ENCODE measurements around the gene MYPN. TPM values are rescaled to one million over a fixed set of nuclear protein-coding genes. Genes with fewer than 3 reads are reported as not detected.
"Not testable (repeated sequence)": the region's sequence is repeated elsewhere in the genome, so short reads cannot be mapped to it uniquely, and the experiment has no call there.

Gene MYPN
- total and polyA plus RNA-seq, 2 donors = 0.11 to 0.19 TPM

DNA sequence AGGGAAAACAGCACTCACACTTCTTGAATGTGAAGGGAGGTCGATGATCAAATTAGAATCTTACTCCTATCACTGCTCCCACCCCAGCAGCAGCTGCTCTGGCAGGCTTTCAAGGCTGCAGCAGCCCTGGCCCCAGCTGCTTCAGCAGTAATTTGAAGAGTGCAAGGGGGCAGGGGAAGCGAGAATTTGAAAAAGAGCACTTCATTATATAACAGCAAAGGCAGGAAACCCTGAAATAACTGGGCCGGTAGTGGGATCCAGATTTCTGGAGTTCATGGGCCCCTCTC lies 44.9 kb downstream of the MYPN start:
- Histone ChIP-seq H3K9me3 (ENCODE audit: control insufficient read depth in 2 of 2, insufficient read depth in 1 of 2, low read length in 1 of 2) (no peaks in the 10 kb centered on the region), H3K4me3 (ENCODE audit: low read length in 2 of 2) (no peak overlapping the region), H3K4me1 (ENCODE audit: control insufficient read depth in 2 of 2, insufficient read depth in 2 of 2, low read length in 2 of 2) (no peaks in the 10 kb centered on the region), H3K36me3 (ENCODE audit: control insufficient read depth in 2 of 2, insufficient read depth in 2 of 2, low read length in 1 of 2) (no peaks in the 10 kb centered on the region), H3K27ac (ENCODE audit: low read depth in 1 of 2, low read length in 1 of 2) (no peak overlapping the region), H3K27me3 (ENCODE audit: control insufficient read depth in 2 of 2, insufficient read depth in 1 of 2, low read length in 1 of 2) (no peaks in the 10 kb centered on the region)
- no peak for DNase-seq (ENCODE audit: low read depth in 6 of 9, low spot score in 9 of 9)
- 23% methylated on average over 3 of the region's 3 CpGs for WGBS

DNA sequence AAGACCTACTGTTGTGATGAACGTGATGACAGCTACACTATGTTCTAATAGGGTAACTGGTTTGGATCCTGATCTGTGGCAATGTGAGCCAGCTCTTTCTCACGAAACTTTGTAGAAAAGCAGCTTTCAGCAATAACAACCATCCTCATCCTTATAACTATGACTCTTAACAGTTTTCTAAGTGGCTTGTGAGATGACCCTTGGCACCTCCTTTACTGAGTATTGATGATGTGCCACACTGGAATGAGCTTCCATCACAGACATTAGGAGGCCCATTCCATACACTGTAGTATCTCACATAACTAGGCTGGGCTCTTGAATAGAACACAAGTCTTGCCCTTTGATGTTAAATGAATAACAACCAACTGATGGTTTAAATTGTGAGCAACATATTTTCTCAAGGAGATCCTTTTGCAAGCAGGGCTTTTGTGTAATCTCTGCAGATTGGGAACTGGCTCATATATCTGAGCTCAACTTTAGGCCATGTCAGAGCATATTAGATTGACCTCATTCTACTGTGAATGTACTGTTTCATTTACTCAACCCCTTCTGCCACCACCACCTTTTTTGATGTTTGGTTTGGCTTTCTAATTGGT lies 46.4 kb downstream of the MYPN start:
- WGBS = 45% methylated on average over 2 of the region's 2 CpGs
- H3K36me3 ChIP-seq (ENCODE audit: control insufficient read depth in 2 of 2, insufficient read depth in 2 of 2, low read length in 1 of 2) = no peaks in the 10 kb centered on the region
- H3K4me3 ChIP-seq (ENCODE audit: low read length in 2 of 2) = no peak overlapping the region
- H3K27me3 ChIP-seq (ENCODE audit: control insufficient read depth in 2 of 2, insufficient read depth in 1 of 2, low read length in 1 of 2) = no peaks in the 10 kb centered on the region
- no peak overlapping the region for H3K27ac ChIP-seq (ENCODE audit: low read depth in 1 of 2, low read length in 1 of 2)
- no peaks in the 10 kb centered on the region for H3K4me1 ChIP-seq (ENCODE audit: control insufficient read depth in 2 of 2, insufficient read depth in 2 of 2, low read length in 2 of 2)
- no peak for DNase-seq (ENCODE audit: low read depth in 6 of 9, low spot score in 9 of 9)
- no peaks in the 10 kb centered on the region for H3K9me3 ChIP-seq (ENCODE audit: control insufficient read depth in 2 of 2, insufficient read depth in 1 of 2, low read length in 1 of 2)

DNA sequence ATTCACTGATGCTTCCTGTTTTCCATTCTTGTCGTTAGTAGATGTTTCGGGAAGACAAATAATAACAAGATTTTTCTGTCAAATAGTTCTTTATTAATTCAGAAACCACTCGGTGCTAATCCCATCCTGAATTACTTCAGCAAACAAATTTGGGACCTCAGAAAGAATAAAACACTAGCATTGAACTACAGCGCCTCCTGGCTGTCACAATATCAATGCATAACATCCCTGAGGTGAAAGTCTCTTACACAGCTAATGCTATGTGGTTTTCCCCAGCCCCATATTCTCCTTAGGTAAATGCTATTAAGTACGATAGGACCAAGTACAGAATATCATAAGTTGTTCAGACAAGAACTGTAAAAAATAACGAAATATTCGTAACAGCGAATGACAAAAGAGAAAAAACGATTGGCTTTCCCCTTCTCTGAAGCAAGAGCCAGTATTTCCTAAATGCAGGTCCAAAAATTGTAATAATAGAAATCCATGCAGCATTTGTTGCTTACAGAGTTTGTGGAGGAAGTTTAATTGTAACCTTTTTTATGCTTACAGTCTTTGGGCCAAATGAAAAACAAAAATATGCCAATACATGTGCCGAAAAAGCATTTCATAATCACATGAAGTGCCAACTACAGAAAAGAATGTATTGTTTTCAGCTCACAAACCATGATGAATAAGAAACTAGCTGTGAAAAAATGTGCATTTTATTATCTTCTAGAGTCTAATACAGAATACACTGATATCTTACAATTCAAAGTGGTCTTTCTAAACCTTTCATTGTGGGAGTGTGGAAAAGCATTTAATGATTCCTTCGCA lies 47.3 kb downstream of the MYPN start:
- H3K9me3 ChIP-seq (ENCODE audit: control insufficient read depth in 2 of 2, insufficient read depth in 1 of 2, low read length in 1 of 2) = no peaks in the 10 kb centered on the region
- H3K36me3 ChIP-seq (ENCODE audit: control insufficient read depth in 2 of 2, insufficient read depth in 2 of 2, low read length in 1 of 2) = no peaks in the 10 kb centered on the region
- no peak overlapping the region for H3K4me3 ChIP-seq (ENCODE audit: low read length in 2 of 2)
- H3K4me1 ChIP-seq (ENCODE audit: control insufficient read depth in 2 of 2, insufficient read depth in 2 of 2, low read length in 2 of 2) = no peaks in the 10 kb centered on the region
- no peak overlapping the region for H3K27ac ChIP-seq (ENCODE audit: low read depth in 1 of 2, low read length in 1 of 2)
- DNase-seq (ENCODE audit: low read depth in 6 of 9, low spot score in 9 of 9) = peak; percentile 11 to 82 (median 58)
- H3K27me3 ChIP-seq (ENCODE audit: control insufficient read depth in 2 of 2, insufficient read depth in 1 of 2, low read length in 1 of 2) = no peaks in the 10 kb centered on the region
- 41% methylated on average over 11 of the region's 11 CpGs for WGBS

DNA sequence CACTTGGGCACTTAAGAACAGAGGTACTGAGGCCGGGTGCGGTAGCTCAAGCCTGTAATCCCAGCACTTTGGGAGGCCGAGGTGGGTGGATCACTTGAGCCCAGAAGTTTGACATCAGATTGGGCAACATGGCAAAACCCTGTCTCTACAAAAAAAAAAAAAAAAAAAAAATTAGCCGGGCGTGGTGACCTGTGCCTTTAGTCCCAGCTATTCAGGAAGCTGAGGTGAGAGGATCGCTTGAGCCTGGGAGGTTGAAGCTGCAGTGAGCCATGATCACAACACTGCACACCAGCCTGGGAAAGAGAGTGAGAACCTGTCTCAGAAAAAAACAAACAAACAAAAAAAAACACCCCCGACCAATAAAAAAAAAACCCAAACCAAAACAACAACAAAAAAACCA lies 48.2 kb downstream of the MYPN start:
- DNase-seq (ENCODE audit: low read depth in 6 of 9, low spot score in 9 of 9); H3K9me3 ChIP-seq (ENCODE audit: control insufficient read depth in 2 of 2, insufficient read depth in 1 of 2, low read length in 1 of 2); H3K4me3 ChIP-seq (ENCODE audit: low read length in 2 of 2); H3K4me1 ChIP-seq (ENCODE audit: control insufficient read depth in 2 of 2, insufficient read depth in 2 of 2, low read length in 2 of 2); H3K27ac ChIP-seq (ENCODE audit: low read depth in 1 of 2, low read length in 1 of 2); H3K27me3 ChIP-seq (ENCODE audit: control insufficient read depth in 2 of 2, insufficient read depth in 1 of 2, low read length in 1 of 2); H3K36me3 ChIP-seq (ENCODE audit: control insufficient read depth in 2 of 2, insufficient read depth in 2 of 2, low read length in 1 of 2): not testable (repeated sequence)
- WGBS = 93% methylated on average over 7 of the region's 7 CpGs

DNA sequence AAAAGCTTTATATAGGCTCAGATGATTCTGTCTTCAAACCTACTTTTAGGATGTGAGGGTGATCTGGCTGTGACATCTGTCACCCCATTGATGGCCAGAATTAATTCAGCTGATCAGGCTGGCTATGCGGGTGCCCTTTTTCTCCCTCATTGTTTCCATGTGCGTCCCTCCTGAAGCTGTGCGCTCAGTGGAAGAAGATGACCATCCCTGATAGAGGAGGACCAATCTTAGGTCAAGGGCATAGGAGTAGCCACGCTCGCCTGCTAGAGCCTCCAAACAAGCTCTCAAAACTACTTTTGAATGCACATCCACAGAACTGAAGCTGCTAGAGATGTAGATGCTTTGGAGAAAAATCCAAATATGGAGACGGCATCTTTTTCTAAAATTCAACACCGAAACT lies 48.7 kb downstream of the MYPN start:
- DNase-seq (ENCODE audit: low read depth in 6 of 9, low spot score in 9 of 9) = no peak
- Histone ChIP-seq H3K36me3 (ENCODE audit: control insufficient read depth in 2 of 2, insufficient read depth in 2 of 2, low read length in 1 of 2) (no peaks in the 10 kb centered on the region), H3K4me1 (ENCODE audit: control insufficient read depth in 2 of 2, insufficient read depth in 2 of 2, low read length in 2 of 2) (no peaks in the 10 kb centered on the region), H3K27ac (ENCODE audit: low read depth in 1 of 2, low read length in 1 of 2) (no peak overlapping the region), H3K9me3 (ENCODE audit: control insufficient read depth in 2 of 2, insufficient read depth in 1 of 2, low read length in 1 of 2) (no peaks in the 10 kb centered on the region), H3K4me3 (ENCODE audit: low read length in 2 of 2) (no peak overlapping the region), H3K27me3 (ENCODE audit: control insufficient read depth in 2 of 2, insufficient read depth in 1 of 2, low read length in 1 of 2) (no peaks in the 10 kb centered on the region)
- 97% methylated on average over 7 of the region's 7 CpGs for WGBS

DNA sequence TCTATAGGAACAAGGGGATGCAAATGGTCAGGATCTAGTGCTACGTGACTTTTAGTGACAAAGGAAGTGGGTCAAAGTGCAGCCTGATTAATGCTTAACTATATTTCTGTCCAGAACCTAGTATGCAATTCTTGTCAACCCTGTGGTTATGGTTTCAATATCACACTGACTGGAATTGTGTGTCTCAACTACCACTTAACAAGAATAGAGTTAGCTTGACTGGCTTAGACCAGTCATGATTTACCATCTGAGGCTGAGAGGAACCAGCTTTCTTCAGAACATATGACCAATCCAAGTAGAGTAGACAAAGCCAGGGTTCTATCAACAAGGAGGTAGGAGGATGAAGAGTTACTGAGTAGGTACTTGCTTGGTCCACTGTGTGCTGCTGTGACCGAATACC lies 54.4 kb downstream of the MYPN start:
- Histone ChIP-seq H3K36me3 (ENCODE audit: control insufficient read depth in 2 of 2, insufficient read depth in 2 of 2, low read length in 1 of 2) (no peaks in the 10 kb centered on the region), H3K9me3 (ENCODE audit: control insufficient read depth in 2 of 2, insufficient read depth in 1 of 2, low read length in 1 of 2) (no peaks in the 10 kb centered on the region), H3K4me3 (ENCODE audit: low read length in 2 of 2) (no peak overlapping the region), H3K4me1 (ENCODE audit: control insufficient read depth in 2 of 2, insufficient read depth in 2 of 2, low read length in 2 of 2) (no peaks in the 10 kb centered on the region), H3K27ac (ENCODE audit: low read depth in 1 of 2, low read length in 1 of 2) (no peak overlapping the region), H3K27me3 (ENCODE audit: control insufficient read depth in 2 of 2, insufficient read depth in 1 of 2, low read length in 1 of 2) (no peaks in the 10 kb centered on the region)
- 72% methylated on average over 2 of the region's 2 CpGs for WGBS
- no peak for DNase-seq (ENCODE audit: low read depth in 6 of 9, low spot score in 9 of 9)

DNA sequence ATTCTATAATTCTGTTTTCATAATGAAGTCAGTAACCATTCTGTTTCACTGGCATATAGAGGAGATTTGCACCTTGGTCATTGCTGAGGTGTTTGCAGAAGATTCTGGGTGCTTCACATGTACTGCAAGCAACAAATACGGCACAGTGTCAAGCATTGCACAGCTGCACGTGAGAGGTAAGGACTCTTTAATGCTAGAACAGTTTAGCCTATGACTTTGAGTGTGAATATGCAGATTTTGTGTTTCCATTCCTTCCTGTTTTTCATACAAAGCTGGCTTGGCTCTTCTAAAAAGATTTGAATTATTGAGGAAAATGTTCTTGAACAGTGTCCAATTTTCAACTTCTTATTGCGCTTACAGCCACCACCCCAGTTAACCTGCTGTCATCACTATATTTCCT lies 56.4 kb downstream of the MYPN start:
- Histone ChIP-seq H3K4me3 (ENCODE audit: low read length in 2 of 2) (no peak overlapping the region), H3K27ac (ENCODE audit: low read depth in 1 of 2, low read length in 1 of 2) (no peak overlapping the region), H3K9me3 (ENCODE audit: control insufficient read depth in 2 of 2, insufficient read depth in 1 of 2, low read length in 1 of 2) (no peaks in the 10 kb centered on the region), H3K36me3 (ENCODE audit: control insufficient read depth in 2 of 2, insufficient read depth in 2 of 2, low read length in 1 of 2) (no peaks in the 10 kb centered on the region), H3K4me1 (ENCODE audit: control insufficient read depth in 2 of 2, insufficient read depth in 2 of 2, low read length in 2 of 2) (no peaks in the 10 kb centered on the region), H3K27me3 (ENCODE audit: control insufficient read depth in 2 of 2, insufficient read depth in 1 of 2, low read length in 1 of 2) (no peaks in the 10 kb centered on the region)
- DNase-seq (ENCODE audit: low read depth in 6 of 9, low spot score in 9 of 9) = no peak
- WGBS = 46% methylated on average over 3 of the region's 3 CpGs

DNA sequence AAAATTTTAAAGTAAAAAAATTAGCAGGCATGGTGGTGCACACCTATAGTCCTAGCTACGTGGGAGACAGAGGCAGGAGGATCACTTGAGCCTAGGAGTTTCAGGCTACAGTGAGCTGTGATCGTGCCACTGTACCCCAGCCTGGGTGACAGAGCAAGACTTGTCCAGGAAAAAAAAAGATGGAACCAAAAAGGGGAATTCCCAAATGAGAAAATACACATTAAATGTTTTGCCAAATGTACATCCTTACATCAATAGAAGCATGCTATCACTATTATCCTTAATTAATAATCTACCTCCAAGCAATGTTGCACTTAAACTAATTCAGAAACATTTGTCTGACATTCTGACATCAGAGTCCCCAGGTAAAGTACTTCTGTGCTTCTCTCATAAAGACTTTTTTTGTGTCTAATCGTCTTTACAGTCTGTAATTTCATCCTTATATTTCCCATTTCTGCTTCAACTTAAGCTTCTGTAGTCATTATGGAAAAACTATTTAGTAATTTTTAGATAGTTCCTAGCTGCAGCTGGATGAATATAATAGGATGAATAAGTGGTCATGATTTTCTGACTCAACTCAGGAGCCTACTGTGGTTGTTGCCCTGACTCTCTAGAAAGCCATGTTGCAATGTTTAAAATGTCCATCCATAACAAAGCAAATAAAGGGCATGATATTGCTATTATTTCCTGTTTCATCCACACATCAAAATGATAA lies 57.7 kb downstream of the MYPN start:
- Histone ChIP-seq H3K4me1 (ENCODE audit: control insufficient read depth in 2 of 2, insufficient read depth in 2 of 2, low read length in 2 of 2) (no peaks in the 10 kb centered on the region), H3K27ac (ENCODE audit: low read depth in 1 of 2, low read length in 1 of 2) (no peak overlapping the region), H3K36me3 (ENCODE audit: control insufficient read depth in 2 of 2, insufficient read depth in 2 of 2, low read length in 1 of 2) (no peaks in the 10 kb centered on the region), H3K4me3 (ENCODE audit: low read length in 2 of 2) (no peak overlapping the region), H3K9me3 (ENCODE audit: control insufficient read depth in 2 of 2, insufficient read depth in 1 of 2, low read length in 1 of 2) (no peaks in the 10 kb centered on the region), H3K27me3 (ENCODE audit: control insufficient read depth in 2 of 2, insufficient read depth in 1 of 2, low read length in 1 of 2) (no peaks in the 10 kb centered on the region)
- no peak for DNase-seq (ENCODE audit: low read depth in 6 of 9, low spot score in 9 of 9)
- 94% methylated on average over 3 of the region's 3 CpGs for WGBS

DNA sequence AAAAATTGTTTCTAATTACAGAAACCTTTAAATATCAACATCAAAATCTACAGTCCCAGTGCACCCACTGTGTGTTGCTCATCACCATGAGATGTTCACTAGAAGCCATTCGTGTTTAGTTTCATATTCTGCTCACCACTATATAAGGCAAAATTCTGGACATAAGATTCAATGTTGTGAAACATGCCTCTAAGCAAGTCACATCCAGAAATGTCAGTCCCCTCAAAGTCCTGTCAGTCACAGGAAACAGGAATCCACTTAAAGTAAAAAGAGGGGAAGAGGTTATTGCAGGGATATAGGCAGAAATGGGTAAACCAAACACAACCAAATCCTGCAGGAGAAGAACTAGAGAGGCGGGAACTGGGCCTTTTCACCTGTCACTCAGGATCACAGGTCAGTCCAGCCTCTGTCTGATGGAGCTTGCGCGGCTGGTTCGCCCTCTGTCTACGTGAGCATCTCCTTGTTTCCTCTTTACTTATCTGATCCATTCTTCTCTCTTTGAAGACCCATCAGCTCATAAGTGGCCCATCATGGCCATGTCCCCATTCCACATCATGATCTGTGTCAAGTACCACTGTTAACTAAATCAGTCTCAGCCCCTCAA lies 58.4 kb downstream of the MYPN start:
- Histone ChIP-seq H3K36me3 (ENCODE audit: control insufficient read depth in 2 of 2, insufficient read depth in 2 of 2, low read length in 1 of 2) (no peaks in the 10 kb centered on the region), H3K4me3 (ENCODE audit: low read length in 2 of 2) (no peak overlapping the region), H3K27me3 (ENCODE audit: control insufficient read depth in 2 of 2, insufficient read depth in 1 of 2, low read length in 1 of 2) (no peaks in the 10 kb centered on the region), H3K9me3 (ENCODE audit: control insufficient read depth in 2 of 2, insufficient read depth in 1 of 2, low read length in 1 of 2) (no peaks in the 10 kb centered on the region), H3K27ac (ENCODE audit: low read depth in 1 of 2, low read length in 1 of 2) (no peak overlapping the region), H3K4me1 (ENCODE audit: control insufficient read depth in 2 of 2, insufficient read depth in 2 of 2, low read length in 2 of 2) (no peaks in the 10 kb centered on the region)
- WGBS = 98% methylated on average over 6 of the region's 6 CpGs
- DNase-seq (ENCODE audit: low read depth in 6 of 9, low spot score in 9 of 9) = no peak

Data from thymus (tissue), 11 donors.